HG02884 (cell line): ENCODE results near the gene ORC1.

ENCODE experiments used
- ATAC-seq: cut with Tn5 transposase; IDR thresholded peaks from one replicate; pipeline ENCODE4 v1.9.1; 2021; ENCODE audit warnings: mild to moderate bottlenecking, moderate library complexity; ENCODE audit not compliant: unreplicated experiment

The ORC1 gene

DNA sequence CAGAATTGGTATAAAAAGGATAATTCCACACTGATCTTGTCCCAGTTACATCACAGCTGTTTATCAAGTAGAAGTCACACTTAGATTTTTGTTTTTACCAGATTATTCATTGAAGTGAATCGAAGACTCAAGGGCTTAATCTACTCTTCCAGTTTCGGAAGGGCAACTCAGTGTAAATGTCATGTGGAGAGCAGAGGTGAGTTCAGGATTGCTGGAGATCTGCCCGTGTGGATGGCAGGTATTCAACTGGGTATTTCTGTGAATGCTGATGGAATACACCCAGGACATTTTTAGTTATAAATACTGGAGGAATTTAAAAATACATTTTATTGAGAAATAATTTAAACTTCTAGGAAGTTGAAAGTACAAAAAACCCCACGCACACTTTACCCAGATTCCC, 57.6 kb downstream of the ORC1 start:
- ATAC-seq = no peak

DNA sequence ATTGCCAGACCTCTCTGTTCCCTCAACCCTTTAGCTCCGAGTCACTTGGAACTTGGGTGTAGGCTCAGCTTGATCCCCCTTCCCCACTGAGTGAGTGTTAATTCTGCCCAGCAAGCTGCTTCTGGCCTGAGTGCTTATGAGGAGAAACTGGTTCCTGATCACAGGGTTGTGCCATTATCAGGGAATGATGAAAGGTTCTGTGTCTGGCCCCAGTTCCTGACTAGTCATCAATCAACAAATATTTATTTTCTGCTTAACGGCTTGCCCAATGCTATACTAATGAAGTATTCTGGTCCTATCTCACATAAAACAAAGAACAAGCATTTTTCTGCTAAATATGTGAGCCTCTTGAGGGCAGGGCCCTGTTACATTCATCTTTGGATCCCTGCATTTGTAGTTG, 59.0 kb downstream of the ORC1 start:
- no peak for ATAC-seq

DNA sequence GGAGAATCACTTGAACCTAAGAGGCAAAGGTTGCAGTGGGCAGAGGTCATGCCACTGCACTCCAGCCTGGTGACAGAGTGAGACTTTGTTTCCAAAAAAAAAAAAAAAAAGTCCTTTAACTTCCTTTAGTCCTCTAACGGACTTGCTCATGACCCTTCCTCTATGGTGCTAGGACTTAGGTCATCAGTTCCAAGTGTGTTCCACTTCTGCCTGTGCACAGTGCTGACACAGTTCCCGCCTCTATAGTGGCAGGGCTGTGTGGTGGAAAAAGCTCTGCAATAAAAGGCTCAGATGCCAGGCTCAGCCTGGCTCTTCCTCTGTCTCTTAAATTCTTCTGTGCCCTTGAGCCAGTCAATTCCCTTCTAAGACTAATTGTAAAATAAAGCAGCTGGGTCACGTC, 60.2 kb downstream of the ORC1 start:
- ATAC-seq = no peak

DNA sequence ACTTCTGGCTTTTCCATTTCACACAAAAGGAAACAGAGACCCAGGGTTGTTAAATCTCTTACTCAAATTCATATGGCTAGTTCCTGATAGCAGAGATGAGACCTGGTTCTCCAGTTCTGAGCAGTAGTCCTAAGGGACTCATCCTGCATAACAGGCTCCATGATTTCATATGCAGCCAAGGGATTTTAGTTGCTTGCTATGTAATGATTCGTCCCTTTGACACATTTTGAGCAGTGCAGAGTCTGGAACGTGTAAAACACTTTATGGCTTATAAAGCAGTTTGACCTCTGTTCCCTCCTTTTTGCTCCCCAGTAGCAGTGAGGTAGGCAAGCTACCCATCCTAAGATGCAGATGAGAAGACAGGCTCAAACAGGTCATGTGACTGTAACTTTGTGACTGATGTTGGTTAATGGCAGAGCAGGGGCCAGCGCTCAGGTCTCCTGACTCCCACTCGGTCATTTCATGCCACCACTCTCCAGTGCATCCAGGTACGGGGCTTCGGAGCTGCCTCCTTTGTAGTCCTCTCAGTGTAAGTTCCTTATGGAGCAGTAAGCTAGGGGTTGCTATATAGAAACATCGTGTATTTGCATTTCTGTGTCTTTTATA, 62.5 kb downstream of the ORC1 start:
- ATAC-seq = no peak

DNA sequence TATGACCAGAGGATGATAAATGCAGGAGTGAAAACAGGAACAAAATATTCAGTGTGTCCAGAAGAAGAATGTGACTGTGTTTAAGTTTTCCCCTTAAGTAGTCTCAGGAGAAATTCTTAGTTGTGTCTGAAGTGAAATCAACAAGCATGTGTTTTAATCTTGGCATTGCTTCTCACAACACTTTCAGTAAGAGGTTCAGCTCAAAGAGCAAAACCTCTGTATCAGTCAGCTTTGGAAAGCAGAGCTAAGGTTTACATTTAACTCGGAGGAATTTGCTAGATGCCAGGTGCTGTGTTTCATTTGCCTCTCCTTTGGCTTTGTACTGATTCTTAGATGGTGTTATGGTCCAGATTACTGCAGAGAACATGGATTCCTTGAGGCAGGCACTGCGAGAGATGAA, 66.8 kb downstream of the ORC1 start:
- no peak for ATAC-seq

DNA sequence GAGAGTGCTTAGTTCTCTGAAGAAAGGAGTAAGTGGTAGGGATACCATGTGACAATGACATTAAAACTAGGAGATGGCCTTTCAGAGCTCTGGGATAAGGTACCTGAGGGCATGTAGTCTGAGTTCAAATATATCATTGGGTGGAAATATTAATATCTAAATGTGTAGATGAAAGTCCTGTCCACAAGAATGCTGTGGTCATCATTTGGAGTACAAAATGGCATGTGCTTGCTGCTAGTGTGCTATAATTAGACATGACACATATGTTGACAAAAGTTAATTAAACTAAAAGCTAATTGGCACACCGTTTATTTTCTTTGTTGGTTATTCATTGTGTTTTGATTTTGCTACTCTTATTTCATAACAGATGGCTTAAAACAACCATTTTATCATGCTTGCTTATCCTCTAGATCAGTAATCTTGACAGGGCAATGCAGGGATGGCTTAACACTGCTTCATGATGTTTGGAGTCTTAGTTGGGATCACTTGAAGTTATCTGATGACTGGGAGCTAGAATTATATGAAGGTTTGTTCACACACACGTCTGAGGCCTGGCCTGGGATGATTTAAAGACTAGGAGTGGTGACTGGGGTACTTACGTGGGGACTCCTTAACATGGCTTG, 69.2 kb downstream of the ORC1 start:
- ATAC-seq = no peak

DNA sequence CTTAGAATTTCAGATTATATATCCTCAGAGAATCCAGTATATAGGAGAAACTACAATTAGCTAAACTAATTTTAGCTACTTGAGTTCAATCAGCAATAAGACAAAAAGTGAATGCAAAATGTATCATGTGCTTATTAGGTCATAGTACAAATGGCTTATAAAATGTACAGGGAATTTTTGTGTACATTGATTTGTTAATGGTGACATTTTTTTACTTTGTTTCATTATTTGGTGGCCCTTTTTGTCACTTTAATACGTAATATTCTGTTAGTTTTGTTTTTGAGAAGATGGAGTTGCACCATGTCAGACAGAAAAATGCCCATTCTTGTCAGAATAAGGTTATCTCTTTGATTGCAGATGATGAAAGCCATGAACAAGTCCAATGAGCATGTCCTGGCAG, 71.8 kb downstream of the ORC1 start:
- no peak for ATAC-seq

DNA sequence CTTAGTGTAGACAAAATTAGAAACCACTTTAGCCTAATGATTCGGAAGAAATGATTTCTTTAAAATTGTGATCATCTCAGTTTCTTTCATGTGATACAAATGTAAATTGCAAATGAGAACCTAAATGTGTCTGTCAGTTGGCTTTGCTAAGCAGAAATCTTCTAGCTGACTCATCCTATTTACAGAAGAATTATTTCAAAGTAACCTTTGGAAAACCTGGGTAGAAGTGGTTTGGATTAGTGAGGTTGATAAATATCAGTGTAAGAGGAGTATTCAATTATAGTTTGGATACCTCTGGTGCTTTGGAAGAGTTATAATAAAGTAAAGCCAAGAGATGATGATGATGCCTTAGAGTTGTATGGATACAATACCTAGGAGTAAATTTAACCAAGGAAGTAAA, 75.6 kb downstream of the ORC1 start:
- no peak for ATAC-seq

DNA sequence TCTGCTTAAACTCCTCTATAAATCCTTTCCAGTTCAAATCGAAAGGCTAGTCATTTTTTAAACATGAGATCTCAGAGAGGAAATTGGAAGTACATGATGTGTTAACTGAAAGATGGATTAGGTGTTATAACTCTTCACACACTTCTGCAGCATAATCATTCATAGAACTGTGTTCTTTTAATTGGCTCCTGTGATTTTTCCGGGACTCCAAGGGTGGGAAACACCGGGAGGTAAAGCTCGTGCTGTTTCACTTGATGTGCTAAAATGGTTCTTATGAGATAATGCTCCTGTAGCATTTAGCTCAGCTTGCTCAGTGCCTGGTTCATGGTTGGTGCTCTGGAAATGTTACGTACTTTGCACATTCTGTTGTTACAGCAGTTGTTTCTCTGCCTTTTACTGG, 78.4 kb downstream of the ORC1 start:
- ATAC-seq = no peak

DNA sequence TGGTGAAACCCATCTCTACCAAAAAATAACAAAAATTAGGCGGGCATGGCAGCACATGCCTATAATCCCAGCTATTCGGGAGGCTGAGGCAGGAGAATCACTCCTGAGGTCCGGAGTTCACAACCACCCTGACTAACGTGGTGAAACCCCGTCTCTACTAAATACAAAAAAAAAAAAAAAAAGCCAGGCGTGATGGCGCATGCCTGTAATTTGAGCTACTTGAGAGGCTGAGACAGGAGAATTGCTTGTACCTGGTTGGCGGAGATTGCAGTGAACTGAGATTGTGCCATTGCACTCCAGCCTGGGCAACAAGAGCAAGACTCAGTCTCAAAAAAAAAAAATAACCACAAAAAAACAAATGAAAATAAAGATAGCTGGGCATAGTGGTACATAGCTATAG, 80.5 kb downstream of the ORC1 start:
- no peak for ATAC-seq
